Loucy (cell line): ENCODE measurements around the gene ZGRF1.

Experiments used
- H2AFZ ChIP-seq: fragments of 200-600 bp; sonication (generic); 2 replicates; pipeline ENCODE4 v1.6.0; 2016; ENCODE audit warnings: antibody characterized with exemption, mild to moderate bottlenecking, low read length, moderate library complexity
- H3F3A ChIP-seq: fragments of 200-600 bp; 2 replicates; pipeline ENCODE4 v1.6.0; 2016; ENCODE audit warnings: antibody characterized with exemption, low read depth, mild to moderate bottlenecking
- H3K27me3 ChIP-seq: fragments of 200-600 bp; sonication (generic); 2 replicates; pipeline ENCODE4 v1.6.1; 2014; ENCODE audit warnings: low read length, mild to moderate bottlenecking; ENCODE audit not compliant: insufficient read depth, poor library complexity, severe bottlenecking
- H3K36me3 ChIP-seq: fragments of 200-600 bp; sonication (generic); 2 replicates; pipeline ENCODE4 v1.6.1; 2016; ENCODE audit warnings: low read length; ENCODE audit not compliant: insufficient read depth
- H3K4me1 ChIP-seq: fragments of 200-600 bp; sonication (generic); 2 replicates; pipeline ENCODE4 v1.5.1; 2014; ENCODE audit warnings: low read length, mild to moderate bottlenecking; ENCODE audit not compliant: insufficient read depth, poor library complexity, severe bottlenecking
- H3K4me2 ChIP-seq: fragments of 200-600 bp; sonication (generic); 2 replicates; pipeline ENCODE4 v1.6.0; 2014; ENCODE audit warnings: antibody characterized with exemption, low read length, low read depth, mild to moderate bottlenecking; ENCODE audit not compliant: poor library complexity, severe bottlenecking
- H3K4me3 ChIP-seq: fragments of 200-600 bp; sonication (generic); 2 replicates; pipeline ENCODE4 v1.5.1; 2014; ENCODE audit warnings: low read length, mild to moderate bottlenecking, mixed read lengths; ENCODE audit not compliant: poor library complexity, severe bottlenecking
- H3K79me2 ChIP-seq: fragments of 200-600 bp; sonication (generic); 2 replicates; pipeline ENCODE4 v1.6.1; 2014; ENCODE audit warnings: low read length; ENCODE audit not compliant: insufficient read depth
- H3K9ac ChIP-seq: fragments of 200-600 bp; sonication (generic); 2 replicates; pipeline ENCODE4 v1.6.0; 2014; ENCODE audit warnings: mild to moderate bottlenecking, low read depth, low read length, moderate library complexity; ENCODE audit not compliant: poor library complexity, severe bottlenecking
- H3K9me2 ChIP-seq: fragments of 200-600 bp; sonication (generic); replicated peaks from 2 replicates; pipeline ENCODE4 v1.6.1; 2016; ENCODE audit warnings: low read depth, low read length, mixed read lengths
- H3K9me3 ChIP-seq: fragments of 200-600 bp; sonication (generic); 2 replicates; pipeline ENCODE4 v1.6.1; 2014; ENCODE audit warnings: mild to moderate bottlenecking, antibody characterized with exemption, low read length, low read depth; ENCODE audit not compliant: insufficient read depth
- H4K20me1 ChIP-seq: fragments of 200-600 bp; sonication (generic); 2 replicates; pipeline ENCODE4 v1.6.0; 2014; ENCODE audit warnings: antibody characterized with exemption, low read length, mild to moderate bottlenecking; ENCODE audit not compliant: insufficient read depth, poor library complexity, severe bottlenecking
- EZH2phosphoT487 ChIP-seq: fragments of 200-600 bp; IDR thresholded peaks from 2 replicates; pipeline ENCODE4 v1.6.1; 2018; ENCODE audit warnings: antibody characterized with exemption, mild to moderate bottlenecking, moderate library complexity, borderline replicate concordance
- TF ChIP-seq, protein P1 (sequence below): fragments of 200-600 bp; sonication (generic); conservative IDR thresholded peaks from 2 replicates; pipeline ENCODE4 v1.5.1; 2014; ENCODE audit warnings: mild to moderate bottlenecking, antibody characterized with exemption, low read length

Gene ZGRF1

DNA sequence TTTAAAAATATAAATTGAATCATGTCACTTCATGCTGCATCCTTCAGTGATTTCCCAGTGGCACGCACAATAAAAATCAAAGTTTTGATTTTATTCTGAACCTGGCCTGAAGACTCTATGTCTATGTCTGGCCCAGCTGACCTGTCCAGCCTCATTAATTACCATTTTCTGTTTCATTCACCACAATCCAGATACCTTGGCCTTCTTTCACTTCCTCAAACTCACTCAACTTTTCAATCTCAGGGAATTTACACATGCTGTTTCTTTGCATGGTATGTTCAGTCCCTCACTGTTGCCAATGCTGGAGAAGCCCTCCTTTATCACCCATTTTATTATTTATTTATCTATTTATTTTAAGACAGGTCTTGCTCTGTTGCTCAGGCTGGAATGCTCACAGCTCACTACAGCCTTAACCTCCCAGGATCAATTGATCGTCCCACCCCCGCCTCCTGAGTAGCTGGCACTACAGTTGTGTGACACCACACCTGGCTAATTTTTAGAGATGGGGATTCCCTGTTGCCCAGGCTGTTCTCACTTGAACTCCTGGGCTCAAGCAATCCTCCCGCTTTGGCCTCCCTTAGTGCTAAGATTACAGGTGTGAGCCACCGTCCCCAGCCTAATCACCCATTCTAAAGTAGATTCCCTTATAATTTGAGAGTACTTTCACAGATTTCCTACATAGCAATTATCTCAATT is 43.1 kb downstream of the ZGRF1 start:
- no peak overlapping the region for H3K4me2 ChIP-seq
- H3K9ac ChIP-seq = no peak overlapping the region
- no peak for TF ChIP-seq EZH2phosphoT487
- TF ChIP-seq, protein P1, sequence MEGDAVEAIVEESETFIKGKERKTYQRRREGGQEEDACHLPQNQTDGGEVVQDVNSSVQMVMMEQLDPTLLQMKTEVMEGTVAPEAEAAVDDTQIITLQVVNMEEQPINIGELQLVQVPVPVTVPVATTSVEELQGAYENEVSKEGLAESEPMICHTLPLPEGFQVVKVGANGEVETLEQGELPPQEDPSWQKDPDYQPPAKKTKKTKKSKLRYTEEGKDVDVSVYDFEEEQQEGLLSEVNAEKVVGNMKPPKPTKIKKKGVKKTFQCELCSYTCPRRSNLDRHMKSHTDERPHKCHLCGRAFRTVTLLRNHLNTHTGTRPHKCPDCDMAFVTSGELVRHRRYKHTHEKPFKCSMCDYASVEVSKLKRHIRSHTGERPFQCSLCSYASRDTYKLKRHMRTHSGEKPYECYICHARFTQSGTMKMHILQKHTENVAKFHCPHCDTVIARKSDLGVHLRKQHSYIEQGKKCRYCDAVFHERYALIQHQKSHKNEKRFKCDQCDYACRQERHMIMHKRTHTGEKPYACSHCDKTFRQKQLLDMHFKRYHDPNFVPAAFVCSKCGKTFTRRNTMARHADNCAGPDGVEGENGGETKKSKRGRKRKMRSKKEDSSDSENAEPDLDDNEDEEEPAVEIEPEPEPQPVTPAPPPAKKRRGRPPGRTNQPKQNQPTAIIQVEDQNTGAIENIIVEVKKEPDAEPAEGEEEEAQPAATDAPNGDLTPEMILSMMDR = no peak
- H3K79me2 ChIP-seq = no peaks in the 10 kb centered on the region
- H3K4me3 ChIP-seq = no peak overlapping the region
- H3K9me3 ChIP-seq = no peaks in the 10 kb centered on the region
- no peaks in the 10 kb centered on the region for H3K4me1 ChIP-seq
- no peaks in the 10 kb centered on the region for H4K20me1 ChIP-seq
- peaks cover 5% of the 10 kb centered on the region; the same call in 1 of the 2 replicates for H3K36me3 ChIP-seq
- no peaks in the 10 kb centered on the region for H3K9me2 ChIP-seq
- H3K27me3 ChIP-seq = no peaks in the 10 kb centered on the region
- no peaks in the 10 kb centered on the region for H3F3A ChIP-seq
- H2AFZ ChIP-seq = no peak overlapping the region

GRCh38 chr4:112592717-112593116 is 44.0 kb downstream of the ZGRF1 start:
- Histone ChIP-seq H3K9ac (no peak overlapping the region), H3F3A (no peaks in the 10 kb centered on the region), H3K9me2 (no peaks in the 10 kb centered on the region), H4K20me1 (no peaks in the 10 kb centered on the region), H3K4me1 (no peaks in the 10 kb centered on the region), H3K4me3 (no peak overlapping the region), H2AFZ (no peak overlapping the region), H3K27me3 (no peaks in the 10 kb centered on the region), H3K79me2 (no peaks in the 10 kb centered on the region), H3K9me3 (no peaks in the 10 kb centered on the region), H3K36me3 (peaks cover 5% of the 10 kb centered on the region; the same call in 1 of the 2 replicates), H3K4me2 (no peak overlapping the region)
- TF ChIP-seq EZH2phosphoT487 = no peak
- TF ChIP-seq, protein P1 = no peak

DNA sequence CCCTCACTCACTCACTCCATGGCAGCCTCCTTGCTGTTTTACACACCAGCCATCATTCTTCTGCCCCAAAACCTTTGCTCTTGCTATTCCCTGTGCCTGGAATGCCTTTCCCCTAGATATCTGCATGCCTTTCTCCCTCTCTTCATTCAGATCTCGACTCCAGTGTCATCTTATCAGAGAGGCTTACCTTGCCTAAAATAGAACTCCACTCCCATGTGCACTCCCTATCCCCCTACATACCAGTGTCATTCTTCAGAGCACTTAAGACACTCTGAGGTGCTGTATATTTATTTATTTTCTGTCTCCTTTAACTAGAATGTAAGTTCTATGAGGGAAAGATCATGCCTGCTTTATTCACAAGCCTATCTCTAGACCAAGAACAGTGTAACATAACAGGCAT is 45.1 kb downstream of the ZGRF1 start:
- H3K9me2 ChIP-seq = no peaks in the 10 kb centered on the region
- peaks cover 8% of the 10 kb centered on the region; the same call in 1 of the 2 replicates for H3K36me3 ChIP-seq
- H3K9ac ChIP-seq = no peak overlapping the region
- H3K4me1 ChIP-seq = no peaks in the 10 kb centered on the region
- H3K27me3 ChIP-seq = no peaks in the 10 kb centered on the region
- H3K79me2 ChIP-seq = no peaks in the 10 kb centered on the region
- H3K4me2 ChIP-seq = no peak overlapping the region
- no peaks in the 10 kb centered on the region for H4K20me1 ChIP-seq
- no peak overlapping the region for H3K4me3 ChIP-seq
- no peaks in the 10 kb centered on the region for H3K9me3 ChIP-seq
- TF ChIP-seq, protein P1 = no peak
- no peak for TF ChIP-seq EZH2phosphoT487
- H3F3A ChIP-seq = no peaks in the 10 kb centered on the region
- H2AFZ ChIP-seq = no peak overlapping the region
